NCI-H187 (cell line): ENCODE measurements around the gene FRMD4A.

Experiments used
- DNase-seq, 2 experiments: peaks; one replicate each; lab custom pipeline; 2025; lab: John Stamatoyannopoulos, UW

FRMD4A gene

DNA sequence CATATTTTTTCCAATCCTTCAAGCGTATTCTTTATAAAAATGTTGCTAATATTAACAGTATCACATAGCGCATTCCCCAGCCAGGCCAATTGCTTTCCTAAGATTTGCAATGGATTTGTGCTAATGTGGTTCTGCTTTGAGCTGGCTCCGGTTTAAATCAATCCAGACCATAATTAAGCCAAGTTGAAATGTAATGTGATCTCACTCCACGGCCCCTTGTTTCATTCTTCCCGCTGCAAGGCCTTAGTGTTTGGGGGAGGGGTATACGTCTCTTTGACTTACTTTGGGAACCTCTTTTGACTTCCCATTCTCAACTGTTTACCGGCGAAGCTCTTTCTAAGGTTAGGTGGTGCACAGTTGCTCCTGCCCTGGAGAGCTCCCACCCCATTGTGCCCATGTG, 657.6 kb downstream of the FRMD4A start:
- DNase-seq, result peak in 1 of 2 experiments; percentile 12

DNA sequence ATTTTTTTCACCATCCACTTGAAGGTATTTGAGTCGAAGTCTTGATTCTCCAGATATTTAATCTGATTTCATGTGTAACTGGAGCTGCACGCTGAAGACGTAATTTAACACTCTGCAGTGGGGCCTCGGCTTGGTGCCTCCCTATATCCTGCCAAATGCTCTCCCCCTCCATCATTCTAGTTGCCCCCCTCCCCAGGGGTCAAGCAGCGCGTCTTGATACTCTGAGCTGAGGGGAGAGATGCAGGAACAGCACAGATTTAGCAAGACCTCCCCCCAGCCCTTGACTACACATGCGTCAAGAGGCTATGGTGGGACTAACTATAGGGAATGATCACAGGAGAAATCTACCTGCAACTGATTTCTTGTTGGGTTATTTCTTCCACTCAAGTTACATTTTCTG, 658.2 kb downstream of the FRMD4A start:
- no peak for DNase-seq

DNA sequence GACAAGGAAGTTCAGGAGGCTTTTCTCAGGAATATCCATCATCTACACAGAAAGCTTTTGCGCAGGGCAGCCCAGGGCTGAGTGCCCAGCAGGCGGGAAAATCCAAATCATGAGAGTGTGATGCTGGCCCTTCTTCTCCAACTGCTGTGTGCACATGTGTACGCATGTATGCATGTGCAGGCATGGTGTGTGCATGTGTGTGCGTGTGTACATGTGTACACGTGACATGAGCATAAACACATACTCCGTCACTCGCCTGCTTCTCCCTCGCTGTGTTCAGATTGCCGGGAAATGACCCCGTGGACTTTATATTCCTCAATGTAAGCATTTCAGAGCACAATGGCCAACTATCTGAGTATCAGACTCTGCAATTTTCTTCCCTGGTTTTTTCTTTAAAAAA, 658.8 kb downstream of the FRMD4A start:
- no peak for DNase-seq

DNA sequence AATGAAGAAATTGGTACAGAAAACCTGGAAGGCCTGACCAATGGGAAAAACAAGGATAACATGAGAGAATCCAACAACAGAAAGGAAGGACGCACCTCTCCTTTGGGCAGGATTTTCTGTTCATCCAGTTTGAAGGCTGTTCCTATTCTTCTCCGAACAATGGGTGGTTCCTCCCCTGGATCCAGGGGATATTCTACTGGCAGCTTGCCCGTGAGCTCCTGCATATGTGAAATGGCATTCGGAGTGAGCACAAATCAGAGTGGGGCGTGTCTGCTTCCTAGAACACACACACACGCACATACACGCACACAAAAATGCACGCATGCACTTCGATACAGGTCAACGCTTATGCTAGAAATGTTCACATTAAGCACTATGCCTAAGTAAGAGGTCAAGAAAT, 660.4 kb downstream of the FRMD4A start:
- DNase-seq, result no peak

DNA sequence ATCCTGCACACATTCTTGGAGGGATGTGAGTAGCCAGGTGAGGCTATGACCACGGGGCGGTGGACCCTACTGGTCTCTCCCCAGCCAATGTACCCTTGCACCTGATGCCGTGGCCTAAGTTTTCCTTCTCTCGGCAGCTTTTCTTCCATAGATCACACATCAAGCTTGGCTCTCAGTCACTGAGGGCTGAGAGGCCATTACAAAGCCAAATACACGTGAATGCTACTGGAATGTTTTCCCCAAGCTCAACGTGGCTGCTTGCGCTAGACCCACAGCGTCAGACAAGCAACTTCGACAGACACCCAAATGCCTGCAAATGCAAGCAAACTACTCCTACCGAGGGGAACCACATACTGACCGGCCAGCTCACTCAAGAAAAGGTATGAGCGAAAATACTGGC, 660.8 kb downstream of the FRMD4A start:
- no peak for DNase-seq

DNA sequence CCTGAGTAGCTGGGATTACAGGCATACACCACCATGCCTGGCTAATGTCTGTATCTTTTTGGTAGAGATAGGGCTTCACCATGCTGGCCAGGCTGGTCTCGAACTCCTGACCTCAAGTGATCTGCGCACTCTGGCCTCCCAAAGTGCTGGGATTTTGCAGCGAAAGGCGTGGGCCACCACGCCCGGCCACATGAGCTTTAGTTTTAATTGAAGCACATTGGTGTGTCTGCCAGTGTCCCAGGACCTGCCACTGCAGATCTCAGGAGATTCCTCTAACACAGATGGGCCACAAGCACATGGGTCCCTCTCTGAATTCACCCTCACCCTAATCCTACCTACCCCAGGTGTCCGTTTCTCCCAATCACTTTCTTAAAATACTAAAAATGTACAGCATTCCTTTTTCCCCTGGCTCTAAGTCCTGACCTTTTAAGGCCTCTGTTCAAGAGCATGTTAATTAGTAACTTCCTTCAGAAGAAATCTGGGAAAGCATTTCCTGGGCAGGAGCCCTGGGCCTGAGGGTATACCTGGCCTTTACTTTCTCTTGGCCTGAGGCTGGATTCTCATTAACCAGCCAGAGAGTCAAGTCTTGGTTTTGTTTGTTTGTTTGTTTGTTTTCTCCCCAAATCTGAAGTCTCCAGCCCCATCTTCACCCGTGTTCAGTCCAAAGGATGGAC, 661.4 kb downstream of the FRMD4A start:
- DNase-seq, result no peak

DNA sequence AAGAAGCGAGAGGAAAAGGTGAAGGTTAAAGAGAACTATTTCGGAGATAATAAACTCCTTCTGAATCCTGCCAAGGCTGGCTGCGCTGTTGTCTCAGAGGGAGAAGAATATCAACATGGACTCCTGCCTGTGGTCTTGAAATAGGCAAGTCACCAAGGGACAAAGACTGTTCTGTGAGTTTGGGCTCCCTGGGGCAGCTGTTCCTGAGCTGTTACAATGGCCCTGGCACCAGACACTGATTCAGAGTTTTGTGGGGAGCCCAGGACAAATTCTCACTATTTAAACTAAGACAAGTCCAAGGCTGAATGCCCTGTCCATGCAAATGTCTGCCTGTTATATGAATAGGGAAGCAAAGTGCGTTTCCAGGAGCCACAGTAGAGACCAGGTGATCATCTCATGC, 662.6 kb downstream of the FRMD4A start:
- no peak for DNase-seq

DNA sequence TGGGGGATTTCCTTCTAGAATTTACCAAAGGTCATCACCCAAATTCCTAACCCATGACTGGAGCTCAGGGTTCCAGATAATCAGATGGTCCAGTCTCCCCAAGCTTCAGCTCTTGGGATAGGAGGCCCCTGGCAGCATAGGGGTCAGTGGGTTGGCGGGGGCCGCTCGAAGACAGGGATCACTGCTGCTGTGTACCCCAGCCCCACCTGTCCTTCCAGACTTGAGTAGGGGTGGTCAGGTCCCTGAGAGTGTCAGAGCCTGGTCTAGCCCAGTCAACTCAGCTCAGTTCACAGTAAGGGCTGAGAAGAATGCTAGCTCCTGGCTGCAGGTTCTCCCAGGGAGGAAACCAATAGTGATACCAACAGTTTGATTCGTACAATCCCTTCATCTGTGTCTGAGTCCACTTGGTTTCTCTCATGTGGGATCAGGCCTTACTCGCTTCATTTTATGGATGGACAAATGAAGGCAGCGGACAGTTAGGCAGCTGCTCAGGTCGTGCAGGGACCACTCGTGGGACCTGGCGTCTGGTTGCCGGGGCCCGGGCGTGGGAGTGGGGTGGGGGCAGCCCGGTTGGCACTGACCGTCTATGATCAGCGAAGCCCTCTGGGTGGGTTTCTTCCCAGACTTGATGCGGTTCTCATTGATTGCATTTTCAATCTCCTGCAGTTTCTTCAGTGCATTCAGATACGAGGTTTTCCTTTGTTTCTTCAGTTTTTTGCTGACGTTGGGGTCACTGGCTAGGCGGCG, 665.0 kb downstream of the FRMD4A start:
- DNase-seq, result no peak

DNA sequence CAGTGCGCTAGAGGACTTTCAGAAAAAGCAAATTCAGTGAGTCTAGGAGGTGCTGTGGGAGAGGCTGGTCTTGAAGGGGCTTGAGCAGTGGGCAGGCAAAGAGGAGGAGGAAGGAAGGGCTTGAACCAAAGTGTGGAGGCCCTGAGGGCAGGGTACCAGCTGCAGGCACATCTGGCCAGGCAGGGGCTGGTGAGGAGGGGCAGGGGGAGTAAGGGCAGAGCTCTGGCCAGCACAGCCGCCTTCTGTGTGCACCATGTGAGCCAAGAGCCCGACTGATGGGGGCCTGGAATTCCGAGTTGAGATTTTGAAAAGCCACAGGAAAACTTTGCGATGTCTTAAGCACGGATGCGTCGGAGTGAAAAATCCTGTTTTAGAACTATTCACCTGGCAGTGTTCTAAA, 669.5 kb downstream of the FRMD4A start:
- DNase-seq, result no peak

DNA sequence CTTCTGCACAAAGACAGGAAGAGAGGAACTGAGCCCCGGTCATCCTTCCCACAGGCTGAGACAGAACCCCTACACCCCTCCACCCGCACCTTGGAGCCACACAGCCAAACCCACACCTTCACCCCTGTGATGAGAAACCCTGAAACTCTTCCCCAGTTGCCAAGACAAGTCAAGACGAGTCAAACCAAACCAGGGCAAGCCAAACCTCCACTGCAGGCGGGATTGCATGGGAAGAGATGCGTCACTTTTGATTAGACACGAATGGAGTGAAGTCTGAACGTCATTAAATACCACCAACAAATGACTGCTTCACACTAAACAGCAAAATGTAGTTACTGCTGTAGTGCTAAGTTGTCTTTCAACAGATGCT, 670.2 kb downstream of the FRMD4A start:
- no peak for DNase-seq

DNA sequence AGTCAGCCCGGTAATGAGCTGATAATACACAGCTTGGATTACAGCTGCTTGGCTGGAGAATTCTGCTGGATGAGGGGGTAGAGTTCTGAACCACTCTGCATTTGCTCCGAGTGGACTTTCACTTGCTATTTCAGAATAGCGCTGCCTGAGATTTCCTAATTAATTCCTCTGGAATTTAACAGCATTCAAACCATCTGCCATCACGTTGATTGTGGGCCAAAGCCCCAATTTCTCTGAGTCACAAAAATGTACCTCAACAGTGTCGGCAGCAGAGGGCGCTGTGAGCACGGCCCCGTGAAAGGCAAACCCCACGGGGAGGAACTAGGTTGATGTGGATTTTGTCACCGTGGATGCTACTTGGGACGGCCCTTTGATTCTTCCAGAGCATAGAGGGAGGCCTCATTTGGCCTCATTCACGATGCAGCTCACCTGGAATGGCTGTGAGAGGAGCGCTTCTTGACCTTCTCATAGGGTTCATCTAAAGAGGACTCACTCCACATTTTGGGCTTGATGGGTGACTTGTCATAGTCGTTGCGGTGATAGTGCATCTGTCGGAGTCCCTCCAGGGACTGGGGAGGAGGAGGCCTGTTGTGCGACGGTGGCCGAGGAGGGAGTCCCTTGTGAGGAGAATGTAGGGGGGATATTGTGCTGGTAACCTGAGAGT, 670.7 kb downstream of the FRMD4A start:
- DNase-seq, result no peak

DNA sequence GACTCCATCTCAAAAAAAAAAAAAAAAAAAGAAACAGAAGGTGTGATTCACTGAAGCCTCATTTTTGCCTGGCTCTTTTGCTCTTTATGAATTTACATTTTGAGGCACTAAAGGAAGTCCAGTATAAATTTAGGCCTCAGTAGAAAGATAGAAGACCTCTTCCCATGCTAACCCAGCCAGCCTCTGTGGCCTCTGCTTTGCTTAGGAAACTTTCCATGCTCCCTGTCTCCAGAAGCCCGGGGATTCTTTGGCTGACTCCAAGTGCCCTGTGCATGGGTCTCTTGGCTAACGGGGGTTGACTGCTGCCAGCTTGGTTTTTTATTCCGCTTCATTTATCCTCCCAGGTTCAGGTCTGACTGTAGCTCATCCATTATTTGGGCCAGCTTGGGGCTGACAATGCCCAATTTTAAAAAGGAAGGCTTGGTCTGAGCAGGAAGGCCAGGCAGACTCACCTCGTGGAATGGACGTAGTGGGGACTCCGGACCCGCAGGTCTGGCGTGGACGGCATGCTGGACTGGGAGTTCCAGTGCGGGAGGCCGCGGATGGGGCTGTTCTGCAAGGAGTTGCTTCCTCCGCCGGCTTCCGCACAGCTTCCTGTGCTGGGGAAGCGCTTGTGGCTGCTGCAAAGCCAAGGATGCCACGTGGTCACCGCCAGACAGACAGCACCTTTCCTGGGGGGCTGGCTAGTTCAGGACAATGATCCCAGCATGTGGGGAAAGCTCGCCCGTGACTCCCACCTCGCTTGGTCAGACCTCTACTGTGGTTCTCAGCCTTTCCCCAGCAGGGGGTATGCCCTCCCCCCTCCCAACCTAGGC, 671.6 kb downstream of the FRMD4A start:
- no peak for DNase-seq

DNA sequence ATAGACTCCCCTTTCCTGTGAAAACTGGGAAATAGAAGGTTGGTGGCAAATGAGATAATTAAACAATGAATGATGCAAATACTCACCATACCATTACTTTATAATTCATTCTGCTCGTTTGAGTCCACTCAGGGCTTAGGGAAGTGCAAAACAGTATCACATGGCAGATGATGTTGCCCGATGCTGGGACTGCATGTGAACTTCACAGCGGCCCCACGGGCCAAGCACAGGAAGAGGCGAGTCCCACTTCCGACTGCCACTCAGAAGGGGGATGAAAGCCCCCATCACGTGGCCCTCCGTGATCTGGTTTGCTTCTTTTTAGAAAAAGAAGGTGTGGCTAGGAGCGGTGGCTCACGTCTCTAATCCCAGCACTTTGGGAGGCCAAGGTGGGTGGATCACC, 672.5 kb downstream of the FRMD4A start:
- DNase-seq, result no peak

DNA sequence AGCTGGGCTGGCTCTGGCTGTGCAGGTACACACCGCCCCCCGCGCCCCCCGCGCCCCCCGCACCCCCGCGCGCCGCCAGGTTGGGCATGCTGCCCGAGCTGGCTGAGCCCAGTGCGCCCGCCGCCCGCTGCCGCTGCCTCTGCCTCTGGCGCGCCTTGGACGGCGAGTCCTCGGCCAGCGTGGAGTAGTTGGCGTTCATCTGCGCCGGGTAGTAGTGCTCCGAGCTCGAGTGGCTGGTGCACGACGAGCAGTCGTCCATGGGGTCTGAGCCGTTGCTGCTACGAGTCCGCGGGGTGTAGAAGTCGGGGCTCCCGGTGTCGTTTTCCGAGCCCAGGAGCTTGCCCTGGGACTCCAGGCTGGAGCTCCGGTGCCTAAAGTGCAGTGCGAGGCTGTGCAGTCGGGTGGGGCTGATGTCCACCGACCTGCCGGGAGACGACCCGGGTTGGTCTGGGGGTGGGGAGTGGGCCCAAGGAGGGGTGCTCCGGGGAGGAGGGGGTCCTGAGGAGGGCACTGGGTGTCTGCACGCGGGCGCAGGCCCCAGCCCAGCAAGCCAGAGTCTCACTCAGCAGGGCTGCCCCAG, 673.5 kb downstream of the FRMD4A start:
- no peak for DNase-seq

DNA sequence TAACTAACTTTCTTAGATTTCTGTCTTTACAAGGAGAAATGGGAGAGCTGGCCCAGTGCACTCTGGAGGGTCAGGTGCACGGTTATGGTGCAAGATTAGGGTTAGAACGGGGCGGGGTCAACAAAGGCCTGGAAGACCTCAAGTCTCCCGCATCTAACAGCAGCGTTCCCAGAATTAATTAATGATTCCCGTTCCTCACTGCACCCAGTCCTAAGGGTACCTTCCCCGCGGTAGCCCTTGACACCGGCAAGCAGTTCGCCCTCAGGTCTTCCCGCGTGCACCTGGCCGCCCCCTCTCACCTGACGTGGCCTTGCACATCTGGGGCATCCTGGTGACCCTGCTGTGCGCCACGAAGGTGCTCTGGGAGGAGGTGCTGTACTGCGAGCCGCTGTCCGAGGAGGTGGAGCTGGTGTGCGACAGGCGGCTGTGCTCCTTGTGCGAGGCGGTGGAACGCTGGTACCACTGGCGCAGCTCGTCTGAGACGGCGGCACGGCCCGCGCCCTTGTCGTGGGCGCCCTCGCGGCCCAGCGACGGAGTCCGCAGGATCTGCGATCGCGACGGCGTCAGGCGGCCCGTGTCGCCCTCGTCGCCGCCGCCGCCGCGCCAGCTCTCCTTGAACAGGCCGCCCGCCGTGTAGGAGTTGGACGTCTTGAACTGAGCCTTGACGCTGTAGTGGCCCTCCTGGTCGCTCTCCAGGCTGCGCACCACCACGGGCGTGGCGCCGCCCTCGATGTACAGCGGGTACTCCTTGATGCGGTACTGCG, 674.2 kb downstream of the FRMD4A start:
- DNase-seq, result no peak

DNA sequence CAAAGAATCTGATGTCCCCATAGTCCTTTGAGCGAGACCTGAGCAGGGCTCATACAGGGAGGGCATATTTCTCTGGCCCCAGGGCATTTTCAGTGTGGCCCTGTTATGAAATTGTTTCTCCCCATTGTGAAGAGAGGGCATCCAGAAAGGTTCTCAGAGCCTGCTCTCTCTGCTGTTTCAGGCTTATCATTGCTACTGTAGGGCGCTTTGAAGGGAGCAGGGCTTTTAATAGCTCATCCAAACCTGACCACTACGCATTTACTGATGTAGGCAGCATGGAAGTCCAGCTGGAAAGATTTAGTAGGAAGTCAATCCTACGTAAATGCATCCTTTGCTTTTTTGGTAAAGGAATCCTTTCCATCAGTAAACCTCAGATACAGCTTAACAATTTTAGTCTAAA, 675.9 kb downstream of the FRMD4A start:
- DNase-seq, result no peak

DNA sequence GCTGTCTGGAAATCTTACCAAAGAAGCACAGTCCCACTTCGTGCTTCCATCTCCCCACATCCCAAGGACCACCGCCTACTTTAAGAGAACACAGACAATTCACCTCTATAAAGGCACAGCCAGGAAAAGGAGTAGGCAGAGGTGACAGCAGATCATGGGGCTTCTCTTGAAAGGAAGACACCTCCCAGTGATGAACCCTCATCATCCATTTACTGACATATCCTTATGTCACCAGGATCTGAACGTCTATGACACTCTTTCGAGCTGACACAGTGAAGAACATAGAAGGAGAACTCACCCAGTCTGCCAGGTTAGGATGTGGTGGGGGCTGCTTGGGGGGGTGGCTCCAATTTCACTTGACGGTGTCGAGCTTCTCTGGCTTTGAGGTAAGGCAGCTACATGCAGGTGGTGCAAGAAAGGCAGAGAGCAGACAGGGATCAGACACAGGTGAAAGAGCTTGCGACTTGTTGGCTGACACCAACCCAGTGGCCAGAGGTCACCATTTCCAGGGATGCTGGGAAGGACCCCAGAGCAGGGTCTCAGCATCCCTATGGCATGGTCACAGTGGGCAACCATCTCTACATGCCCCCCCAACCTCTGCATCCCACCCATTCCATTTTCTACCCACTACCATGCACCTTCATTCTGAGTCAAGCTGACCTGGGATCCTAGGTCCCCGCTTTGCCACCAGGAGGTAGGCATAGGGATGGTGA, 676.5 kb downstream of the FRMD4A start:
- DNase-seq, result no peak

DNA sequence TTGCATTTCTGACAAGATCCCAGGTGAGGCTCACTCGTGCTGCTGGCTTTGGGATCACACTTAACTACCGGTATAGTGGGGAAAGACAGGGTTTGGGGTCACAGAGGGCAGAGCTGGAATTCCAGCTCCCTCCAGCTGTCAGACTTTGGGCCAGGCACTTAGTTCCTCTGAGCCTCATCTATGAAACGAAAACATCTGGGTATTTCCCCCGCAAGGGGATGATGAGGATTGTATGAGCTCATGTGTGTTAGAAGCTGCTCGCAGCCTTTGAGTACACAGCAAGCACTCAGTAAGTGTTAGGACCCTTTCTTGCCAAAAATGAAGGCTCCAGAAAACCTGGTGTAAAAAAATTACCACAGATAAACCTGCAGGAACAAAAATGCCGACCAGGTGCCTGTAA, 677.9 kb downstream of the FRMD4A start:
- no peak for DNase-seq

DNA sequence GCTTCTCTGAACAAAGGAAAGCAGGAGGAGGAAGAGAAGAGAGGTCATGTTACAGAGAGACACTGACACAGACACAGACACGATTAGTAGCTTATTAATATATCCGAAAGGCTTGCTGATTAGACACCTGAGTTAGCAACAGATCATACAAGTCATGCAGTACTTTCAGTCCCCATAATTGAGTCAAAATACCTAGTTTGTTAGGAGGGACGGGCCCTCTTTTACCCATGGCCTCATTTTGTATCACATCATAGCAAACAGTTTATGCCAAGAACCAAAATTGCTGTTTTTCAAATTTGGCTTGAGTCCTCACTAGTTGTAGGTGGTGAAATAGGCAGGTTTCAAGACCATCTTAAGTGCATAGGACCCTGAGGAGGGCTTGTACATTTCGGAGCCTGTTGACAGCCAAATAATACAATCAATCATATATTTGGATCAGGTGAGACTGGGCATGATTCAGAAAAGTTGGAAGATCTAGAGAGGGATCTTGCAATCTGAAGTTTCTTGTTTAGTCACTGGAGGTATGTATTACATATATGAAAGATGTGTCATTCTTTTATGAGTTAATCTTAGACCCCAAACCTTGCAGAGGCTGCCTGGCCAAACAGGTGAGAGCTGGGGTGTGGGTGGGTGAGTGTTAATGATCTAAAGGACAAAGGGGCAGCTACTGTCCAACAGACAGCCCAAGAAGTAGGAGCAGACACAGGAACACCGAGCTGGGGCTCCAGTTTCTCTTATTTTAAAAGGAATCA, 678.6 kb downstream of the FRMD4A start:
- DNase-seq, result no peak

DNA sequence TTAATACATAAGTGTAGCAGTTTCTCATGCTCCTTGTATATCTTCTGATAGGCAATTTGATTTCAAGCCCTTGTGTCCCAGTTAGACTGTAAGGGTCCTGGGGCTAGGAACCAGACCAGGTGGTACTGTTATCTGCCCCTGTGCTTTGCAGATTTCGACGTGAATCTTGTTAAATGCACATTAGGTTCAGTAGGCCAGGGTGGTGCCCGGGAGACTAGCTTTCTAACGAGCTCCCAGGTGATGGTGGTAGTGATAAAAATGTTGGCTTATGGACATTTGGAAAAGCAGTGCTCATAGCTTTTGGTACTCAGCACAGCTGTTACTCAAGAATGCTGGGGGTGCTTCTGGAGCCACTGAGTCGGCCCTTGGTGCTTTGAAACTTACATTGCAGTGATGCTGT, 679.8 kb downstream of the FRMD4A start:
- no peak for DNase-seq
